Measurements from ENCODE around the gene TMOD2.
A peak's percentile ranks its signal among the peaks of the same experiment; 100 is the strongest.

TMOD2 gene

DNA sequence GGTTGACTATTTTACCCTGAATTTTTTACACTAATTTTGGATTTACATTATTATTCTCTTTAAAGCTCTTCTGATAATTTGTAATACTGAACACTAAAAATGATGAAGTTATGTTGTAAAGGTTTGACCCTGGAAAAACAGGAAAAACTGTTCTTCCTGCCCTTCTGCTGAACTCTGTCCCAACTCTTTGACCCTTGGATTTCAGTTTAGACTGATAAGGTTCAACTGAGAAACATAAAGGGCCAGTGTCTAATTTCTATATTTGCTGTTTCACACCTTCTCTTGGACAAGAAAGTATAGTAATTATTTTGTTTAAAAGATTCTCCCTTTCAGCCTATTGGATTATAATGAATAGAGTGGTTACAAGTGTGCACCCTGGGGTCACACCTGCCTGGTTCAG, 65.2 kb downstream of the TMOD2 start:
- no peak for DNase-seq
- no peaks in the 10 kb centered on the region for H3K36me3 ChIP-seq (replicated peaks)
- in situ Hi-C loops (cut with HindIII; ENCODE audit: low pct_ligation_motif_present, low sequenced_read_pairs), result no loop called here
- H3K27me3 ChIP-seq (replicated peaks), result no peaks in the 10 kb centered on the region
- TF ChIP-seq, protein P1, sequence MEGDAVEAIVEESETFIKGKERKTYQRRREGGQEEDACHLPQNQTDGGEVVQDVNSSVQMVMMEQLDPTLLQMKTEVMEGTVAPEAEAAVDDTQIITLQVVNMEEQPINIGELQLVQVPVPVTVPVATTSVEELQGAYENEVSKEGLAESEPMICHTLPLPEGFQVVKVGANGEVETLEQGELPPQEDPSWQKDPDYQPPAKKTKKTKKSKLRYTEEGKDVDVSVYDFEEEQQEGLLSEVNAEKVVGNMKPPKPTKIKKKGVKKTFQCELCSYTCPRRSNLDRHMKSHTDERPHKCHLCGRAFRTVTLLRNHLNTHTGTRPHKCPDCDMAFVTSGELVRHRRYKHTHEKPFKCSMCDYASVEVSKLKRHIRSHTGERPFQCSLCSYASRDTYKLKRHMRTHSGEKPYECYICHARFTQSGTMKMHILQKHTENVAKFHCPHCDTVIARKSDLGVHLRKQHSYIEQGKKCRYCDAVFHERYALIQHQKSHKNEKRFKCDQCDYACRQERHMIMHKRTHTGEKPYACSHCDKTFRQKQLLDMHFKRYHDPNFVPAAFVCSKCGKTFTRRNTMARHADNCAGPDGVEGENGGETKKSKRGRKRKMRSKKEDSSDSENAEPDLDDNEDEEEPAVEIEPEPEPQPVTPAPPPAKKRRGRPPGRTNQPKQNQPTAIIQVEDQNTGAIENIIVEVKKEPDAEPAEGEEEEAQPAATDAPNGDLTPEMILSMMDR (IDR thresholded peaks at IDR 0.05; ENCODE audit: low read depth, low read length, missing control alignments), result no peak
- H3K27ac ChIP-seq, result no peak overlapping the region
- no peak overlapping the region for H3K4me3 ChIP-seq (ENCODE audit: low read depth, low read length)

DNA sequence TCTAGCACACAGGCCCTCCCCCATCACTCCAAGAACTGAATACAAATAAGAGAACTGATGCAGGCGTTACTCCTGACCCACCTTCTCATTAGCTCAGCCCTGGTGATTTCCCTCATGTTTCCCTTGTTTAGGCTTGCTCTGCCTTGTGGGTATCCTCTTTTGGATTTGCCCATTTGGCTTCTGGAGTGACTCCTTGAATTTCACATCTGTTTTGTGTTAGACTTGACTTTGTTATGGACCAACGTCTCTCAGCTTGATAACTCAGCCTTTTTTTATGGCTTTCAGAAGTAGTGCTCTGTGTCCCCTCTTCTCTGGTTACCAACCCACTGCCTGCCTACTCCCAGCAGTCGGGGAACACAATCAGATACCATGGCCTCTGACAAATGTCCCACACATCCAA, 66.8 kb downstream of the TMOD2 start:
- TF ChIP-seq, protein P1 (IDR thresholded peaks at IDR 0.05; ENCODE audit: low read depth, low read length, missing control alignments), result no peak
- H3K27ac ChIP-seq, result no peak overlapping the region
- H3K27me3 ChIP-seq (replicated peaks), result no peaks in the 10 kb centered on the region
- no peak overlapping the region for H3K4me3 ChIP-seq (ENCODE audit: low read depth, low read length)
- H3K36me3 ChIP-seq (replicated peaks), result no peaks in the 10 kb centered on the region
- DNase-seq, result no peak
- in situ Hi-C loops (cut with HindIII; ENCODE audit: low pct_ligation_motif_present, low sequenced_read_pairs), result no loop called here

DNA sequence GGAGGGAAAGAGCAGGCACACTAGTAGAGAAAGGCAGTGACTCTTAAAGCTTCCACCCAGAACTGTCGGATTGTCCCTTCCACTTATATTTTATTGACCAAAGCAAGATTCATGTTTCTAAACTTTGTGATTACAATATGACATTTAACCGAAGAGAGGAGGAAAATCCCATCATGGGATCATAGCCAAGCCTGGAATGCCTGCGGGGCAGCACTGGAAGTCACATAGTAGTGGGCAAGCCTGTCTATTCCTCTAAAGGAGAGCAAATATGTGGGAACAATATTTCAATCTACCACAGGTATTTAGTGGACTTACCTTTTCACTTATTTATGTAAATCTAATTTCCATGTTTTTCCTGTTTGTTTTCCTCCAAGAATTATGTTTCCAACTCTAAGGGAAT, 74.3 kb downstream of the TMOD2 start:
- TF ChIP-seq, protein P1 (IDR thresholded peaks at IDR 0.05; ENCODE audit: low read depth, low read length, missing control alignments), result no peak
- no peaks in the 10 kb centered on the region for H3K27me3 ChIP-seq (replicated peaks)
- H3K27ac ChIP-seq, result no peak overlapping the region
- DNase-seq, result no peak
- in situ Hi-C loops (cut with HindIII; ENCODE audit: low pct_ligation_motif_present, low sequenced_read_pairs), result no loop called here
- H3K4me3 ChIP-seq (ENCODE audit: low read depth, low read length), result no peak overlapping the region
- no peaks in the 10 kb centered on the region for H3K36me3 ChIP-seq (replicated peaks)

DNA sequence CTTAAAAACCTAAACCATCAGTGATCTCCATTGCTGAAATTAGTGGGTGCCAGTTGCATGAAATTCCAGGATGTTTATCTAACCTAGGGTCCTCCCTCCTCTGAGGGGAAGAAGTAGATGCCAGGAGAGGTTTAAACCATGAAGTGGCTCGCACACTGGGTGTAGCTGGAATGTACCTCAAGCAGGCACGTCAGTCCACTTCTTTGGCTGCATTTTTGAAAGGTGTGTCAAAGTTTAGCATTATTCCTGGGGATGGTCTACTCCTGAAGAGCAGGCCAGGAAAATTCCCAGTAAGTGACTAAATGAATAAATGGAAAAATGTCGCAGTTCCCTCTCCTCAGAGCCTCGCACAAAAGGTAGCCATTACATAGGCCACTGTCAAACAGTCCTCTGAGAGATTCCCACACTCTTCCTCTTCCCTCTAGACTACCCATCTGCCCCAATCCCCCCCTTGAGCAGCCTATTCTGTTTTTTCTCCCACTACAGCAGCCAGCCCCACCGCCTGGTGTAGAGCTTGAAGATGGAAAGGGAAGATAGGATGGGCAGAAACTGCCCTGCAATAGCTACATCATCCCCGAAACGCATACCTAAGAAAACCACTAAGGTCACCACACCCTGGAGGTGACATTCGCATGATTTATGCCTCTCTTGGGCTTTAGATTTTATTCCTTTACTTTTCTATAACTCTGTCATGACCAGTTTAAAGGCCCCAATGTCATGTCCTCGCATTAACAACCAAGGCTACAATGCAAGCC, 77.4 kb downstream of the TMOD2 start:
- no peaks in the 10 kb centered on the region for H3K27me3 ChIP-seq (replicated peaks)
- H3K4me3 ChIP-seq (ENCODE audit: low read depth, low read length), result no peak overlapping the region
- no peak overlapping the region for H3K27ac ChIP-seq
- TF ChIP-seq, protein P1 (IDR thresholded peaks at IDR 0.05; ENCODE audit: low read depth, low read length, missing control alignments), result no peak
- no peaks in the 10 kb centered on the region for H3K36me3 ChIP-seq (replicated peaks)
- DNase-seq, result no peak
- in situ Hi-C loops (cut with HindIII; ENCODE audit: low pct_ligation_motif_present, low sequenced_read_pairs), result no loop called here

DNA sequence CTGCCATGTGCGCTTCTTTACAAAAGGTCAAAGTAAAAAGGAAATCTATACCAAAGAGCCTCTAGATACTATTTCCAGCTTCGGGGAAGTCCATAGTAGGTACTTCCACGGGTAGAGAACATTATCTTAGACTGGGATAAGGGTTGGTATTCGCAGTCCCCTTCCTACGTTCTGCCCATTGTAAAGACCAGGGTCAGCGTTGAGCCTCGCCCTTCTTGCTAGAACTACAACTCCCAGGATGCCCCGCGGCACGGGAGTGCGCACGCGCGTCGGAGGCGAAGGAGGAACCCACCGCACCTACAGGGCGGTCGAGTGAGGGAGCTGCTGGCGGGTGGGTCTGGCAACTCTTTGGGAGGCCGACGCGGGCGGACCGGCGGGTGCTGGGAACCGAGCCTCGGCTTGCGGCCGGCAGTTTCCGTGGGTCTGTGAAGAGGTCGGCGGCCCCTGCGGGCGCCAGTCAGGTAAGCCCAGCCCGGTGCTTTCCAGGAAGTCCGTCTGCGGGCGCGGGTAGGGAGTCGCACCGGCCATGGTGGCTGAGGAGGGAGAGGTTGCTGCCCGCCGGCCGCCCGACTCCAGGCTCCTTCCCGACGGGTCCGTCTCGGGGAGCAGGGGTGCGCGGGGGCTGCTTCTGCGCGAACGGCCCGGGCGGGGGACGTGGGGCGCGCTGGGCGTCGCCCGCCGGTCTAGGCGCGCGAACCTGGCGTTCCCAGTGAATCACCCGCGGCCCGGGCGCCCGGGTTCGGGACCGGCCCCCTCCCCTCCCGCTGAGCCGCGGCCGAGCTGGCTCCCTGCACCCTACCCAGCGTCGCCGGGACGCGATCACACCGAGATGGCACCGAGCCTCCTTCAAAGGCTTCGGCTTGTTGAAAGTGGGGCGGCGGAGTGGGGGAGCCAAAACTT, 78.2 kb downstream of the TMOD2 start, which contains the start of gene TMOD3:
TMOD3 (plus strand) TSS at position 278 of the 900 bp plus-strand sequence. CDS start 33,232 bp downstream, outside the sequence.
- in situ Hi-C loops (cut with HindIII; ENCODE audit: low pct_ligation_motif_present, low sequenced_read_pairs), result no loop called here

More for the DNA sequence above, 78.2 kb downstream of the TMOD2 start, which contains the start of gene TMOD3:
- H3K27me3 ChIP-seq (replicated peaks), result no peaks in the 10 kb centered on the region
- peak; percentile 82 for DNase-seq
- H3K4me3 ChIP-seq (ENCODE audit: low read depth, low read length), result peak within 1 kb of the TSS; percentile 91
- H3K36me3 ChIP-seq (replicated peaks), result no peaks in the 10 kb centered on the region
- peak within 1 kb of the TSS; percentile 84 for H3K27ac ChIP-seq
- TF ChIP-seq, protein P1 (IDR thresholded peaks at IDR 0.05; ENCODE audit: low read depth, low read length, missing control alignments), result no peak
